IMR-90 (cell line): Measurements from ENCODE around the gene ZBTB47. TPM values are rescaled to one million over a fixed set of nuclear protein-coding genes. Genes with fewer than 3 reads are reported as not detected.

Experiments used
- ATAC-seq: fragments of 200-7000 bp; cut with Tn5 transposase; 2 replicates; pipeline ENCODE4 v1.9.1; 2020; ENCODE audit warnings: low read depth, mild to moderate bottlenecking, moderate library complexity
- BruUV-seq: library from RNA; stranded (reverse); fragments of 400-500 nt; replicated peaks from 2 replicates; lab custom pipeline; 2021; lab: Mats Ljungman, UMichigan
- CTCF ChIA-PET: fragments of 300-600 bp; formaldehyde crosslinking; extraction: SDS; loops from one replicate; lab custom pipeline; 2021; ENCODE audit warnings: antibody characterized with exemption; lab: Yijun Ruan, JAX
- POLR2A ChIA-PET: fragments of 300-600 bp; sonication (Branson Sonifier 250); formaldehyde crosslinking; loops from one replicate; lab custom pipeline; 2022; ENCODE audit warnings: antibody characterized with exemption; ENCODE audit not compliant: unreplicated experiment; lab: Charles Lee
- DNase-seq: peaks from one replicate; pipeline ENCODE4 v3.0.0; 2013
- H2AFZ ChIP-seq: replicated peaks from 2 replicates; pipeline ENCODE3; 2013; ENCODE audit warnings: low read length, mild to moderate bottlenecking; ENCODE audit not compliant: poor library complexity
- H2AK5ac ChIP-seq: 2 replicates; pipeline ENCODE4 v1.6.1; 2013; ENCODE audit warnings: low read depth, low read length, inconsistent platforms
- H2AK9ac ChIP-seq: replicated peaks from 2 replicates; pipeline ENCODE3; 2013; ENCODE audit warnings: mild to moderate bottlenecking, low read depth, low read length, moderate library complexity; ENCODE audit not compliant: poor library complexity
- H2BK120ac ChIP-seq: 2 replicates; pipeline ENCODE4 v1.6.1; 2013; ENCODE audit warnings: low read depth, low read length, inconsistent platforms
- H2BK15ac ChIP-seq: 3 replicates; pipeline ENCODE4 v1.6.1; 2013; ENCODE audit warnings: low read depth, low read length, inconsistent platforms
- H2BK20ac ChIP-seq: 2 replicates; pipeline ENCODE4 v1.6.1; 2013; ENCODE audit warnings: low read depth, mild to moderate bottlenecking, inconsistent platforms, low read length, moderate library complexity
- H2BK5ac ChIP-seq: 2 replicates; pipeline ENCODE4 v1.6.1; 2013; ENCODE audit warnings: mild to moderate bottlenecking, low read depth, low read length, inconsistent platforms; ENCODE audit not compliant: poor library complexity, severe bottlenecking
- H3K14ac ChIP-seq: replicated peaks from 2 replicates; pipeline ENCODE4 v1.6.1; 2013; ENCODE audit warnings: low read depth, low read length, inconsistent platforms
- H3K18ac ChIP-seq: 2 replicates; pipeline ENCODE4 v1.6.1; 2013; ENCODE audit warnings: low read depth, low read length, control low read depth
- H3K23ac ChIP-seq: 2 replicates; pipeline ENCODE4 v1.6.1; 2013; ENCODE audit warnings: low read depth, low read length, inconsistent platforms
- H3K27ac ChIP-seq: 2 replicates; pipeline ENCODE4 v1.5.1; 2013; ENCODE audit warnings: mild to moderate bottlenecking, control low read depth, low read length; ENCODE audit not compliant: insufficient read depth
- H3K27me3 ChIP-seq: 2 replicates; pipeline ENCODE4 v1.6.1; 2013; ENCODE audit warnings: low read length; ENCODE audit not compliant: control insufficient read depth, insufficient read depth
- H3K36me3 ChIP-seq: 2 replicates; pipeline ENCODE4 v1.6.1; 2013; ENCODE audit warnings: low read length, mixed read lengths; ENCODE audit not compliant: control insufficient read depth, insufficient read depth
- H3K4ac ChIP-seq: 2 replicates; pipeline ENCODE4 v1.6.1; 2013; ENCODE audit warnings: low read depth, low read length, inconsistent platforms
- H3K4me1 ChIP-seq: 2 replicates; pipeline ENCODE4 v1.6.1; 2013; ENCODE audit warnings: low read length, mixed read lengths; ENCODE audit not compliant: control insufficient read depth, insufficient read depth
- H3K4me2 ChIP-seq: 2 replicates; pipeline ENCODE4 v1.6.1; 2013; ENCODE audit warnings: low read depth, mild to moderate bottlenecking, control low read depth, low read length, moderate library complexity
- H3K4me3 ChIP-seq: 2 replicates; pipeline ENCODE4 v1.5.1; 2013; ENCODE audit warnings: low read depth, mild to moderate bottlenecking, control low read depth, low read length, moderate library complexity; ENCODE audit not compliant: insufficient read depth
- H3K56ac ChIP-seq: 2 replicates; pipeline ENCODE4 v1.6.1; 2013; ENCODE audit warnings: low read length, inconsistent platforms; ENCODE audit not compliant: insufficient read depth; ENCODE audit errors: extremely low read depth
- H3K79me1 ChIP-seq, 2 experiments: 2 replicates each; pipeline ENCODE4 v1.6.1; 2013; ENCODE audit warnings: low read length in 2 of 2, inconsistent platforms in 1 of 2, low read depth in 1 of 2
- H3K9ac ChIP-seq: 2 replicates; pipeline ENCODE4 v1.6.1; 2013; ENCODE audit warnings: low read depth, low read length, control low read depth
- H3K9me1 ChIP-seq: 2 replicates; pipeline ENCODE4 v1.6.1; 2013; ENCODE audit warnings: low read length, inconsistent platforms; ENCODE audit not compliant: insufficient read depth
- H3K9me3 ChIP-seq: 2 replicates; pipeline ENCODE4 v1.6.1; 2013; ENCODE audit warnings: low read length; ENCODE audit not compliant: control insufficient read depth, insufficient read depth
- H4K20me1 ChIP-seq: 2 replicates; pipeline ENCODE4 v1.6.1; 2013; ENCODE audit warnings: low read length, inconsistent platforms; ENCODE audit not compliant: insufficient read depth
- H4K5ac ChIP-seq: 2 replicates; pipeline ENCODE4 v1.6.1; 2013; ENCODE audit warnings: mild to moderate bottlenecking, low read depth, low read length, control low read depth
- H4K8ac ChIP-seq, 2 experiments: 2 replicates each; pipeline ENCODE4 v1.6.1; 2013; ENCODE audit warnings: low read depth in 2 of 2, low read length in 2 of 2, control low read depth in 1 of 2, inconsistent platforms in 1 of 2
- H4K91ac ChIP-seq: 2 replicates; pipeline ENCODE4 v1.6.1; 2013; ENCODE audit warnings: low read depth, low read length, inconsistent platforms; ENCODE audit not compliant: insufficient read depth
- CHD1 ChIP-seq: IDR thresholded peaks from 2 replicates; pipeline ENCODE4 v1.6.1; 2012; ENCODE audit warnings: low read depth, low read length, improper control_type of control experiment
- MAFK ChIP-seq: IDR thresholded peaks from 2 replicates; pipeline ENCODE4 v1.6.1; 2012; ENCODE audit warnings: low read depth, low read length, improper control_type of control experiment
- MXI1 ChIP-seq: IDR thresholded peaks from 2 replicates; pipeline ENCODE4 v1.6.1; 2012; ENCODE audit warnings: low read depth, mild to moderate bottlenecking, low read length, moderate library complexity, borderline replicate concordance
- NFE2L2 ChIP-seq: fragments of 150-350 bp; IDR thresholded peaks from 2 replicates; pipeline ENCODE4 v1.6.1; 2016; ENCODE audit warnings: low read depth, mild to moderate bottlenecking, low read length
- RAD21 ChIP-seq: IDR thresholded peaks from 2 replicates; pipeline ENCODE4 v1.6.1; 2012; ENCODE audit warnings: low read length, improper control_type of control experiment
- SMC3 ChIP-seq: fragments of 150-350 bp; IDR thresholded peaks from 2 replicates; pipeline ENCODE4 v1.6.1; 2016; ENCODE audit warnings: low read depth, mild to moderate bottlenecking, antibody characterized with exemption, low read length, moderate library complexity
- WGBS, 2 experiments: methylation state at CpG; one replicate each; pipeline versions ENCODE4 v1.1.5 to v1.1.7; 2013; ENCODE audit warnings: missing lambda C conversion rate in 2 of 2; ENCODE audit not compliant: insufficient read length in 1 of 2; ENCODE audit errors: extremely low coverage in 2 of 2; 5-methylcytosine and 5-hydroxymethylcytosine counted together
- dilution Hi-C: fragments of 300-500 bp; cut with HindIII; formaldehyde crosslinking; loops from one replicate; pipeline ENCODE4 v1.14.3; 2018; ENCODE audit warnings: low sequenced_read_pairs; ENCODE audit not compliant: unreplicated experiment
- in situ Hi-C: fragments of 300-500 bp; cut with MboI; formaldehyde crosslinking; loops from 3 replicates; pipeline ENCODE4 v1.14.3; 2019; ENCODE audit warnings: low sequenced_read_pairs, inconsistent platforms, mixed read lengths
- intact Hi-C: fragments of 100-400 bp; cut with micrococcal nuclease; formaldehyde crosslinking; loops from 2 replicates; pipeline ENCODE4 v1.10.0; 2022
- polyA plus RNA-seq, 3 experiments: library from polyadenylated mRNA; depleted of rRNA; stranded (reverse); fragments of >200 nt; gene quantifications; 2 replicates each; pipeline ENCODE4 v1.2.3, GENCODE V29; 2012; ENCODE audit warnings: low replicate concordance in 1 of 3
- total RNA-seq: library from RNA; depleted of rRNA; stranded (reverse); fragments of >200 nt; gene quantifications from 2 replicates; pipeline ENCODE4 v1.2.3, GENCODE V29; 2012
- TF ChIP-seq, protein P1 (sequence below): conservative IDR thresholded peaks from 2 replicates; pipeline ENCODE4 v1.5.1; 2012; ENCODE audit warnings: mild to moderate bottlenecking, low read depth, low read length, improper control_type of control experiment

The ZBTB47 gene
- total and polyA plus RNA-seq, 2 of the 4 experiments (the other 2 are of a cell fraction) = 10.9 to 16.8 TPM

DNA sequence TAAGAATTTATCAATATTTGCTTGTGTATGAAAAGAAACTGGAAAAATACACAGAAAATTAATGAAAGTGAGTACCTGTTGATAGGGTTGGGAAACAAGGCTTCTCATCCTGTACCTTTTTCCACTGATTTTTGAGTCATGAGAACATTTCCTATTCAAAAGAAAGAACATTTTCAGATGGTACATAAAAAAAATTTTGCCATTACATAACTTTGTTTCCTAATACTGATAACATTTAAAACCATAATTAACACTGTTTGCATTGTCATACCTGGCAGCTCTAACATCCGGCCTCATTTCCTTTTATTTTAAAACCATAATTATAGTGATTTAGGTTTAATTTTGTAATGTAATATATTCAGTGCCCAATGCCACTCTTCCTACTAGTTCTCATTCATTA is 41.3 kb upstream of the ZBTB47 start:
- Histone ChIP-seq H2AK5ac (no peak overlapping the region), H4K91ac (no peak overlapping the region), H2BK120ac (no peak overlapping the region), H4K8ac (no peak overlapping the region), H3K79me1 (peaks cover 11 to 51% of the 10 kb centered on the region in 2 experiments), H3K14ac (no peak overlapping the region), H3K4ac (no peak overlapping the region), H3K9me1 (peaks cover 7% of the 10 kb centered on the region; the same call in 1 of the 2 replicates), H2BK20ac (no peak overlapping the region), H3K4me1 (peaks cover 4% of the 10 kb centered on the region), H3K4me3 (no peak overlapping the region), H2BK5ac (no peak overlapping the region), H3K9ac (no peak overlapping the region), H3K23ac (no peak overlapping the region), H2BK15ac (no peak overlapping the region), H4K20me1 (peaks cover 56% of the 10 kb centered on the region), H3K56ac (no peak overlapping the region), H3K4me2 (no peak overlapping the region), H3K9me3 (no peaks in the 10 kb centered on the region), H4K5ac (no peak overlapping the region), H2AFZ (no peak overlapping the region), H3K36me3 (peaks cover 17% of the 10 kb centered on the region), H3K27me3 (no peaks in the 10 kb centered on the region), H3K18ac (no peak overlapping the region), H3K27ac (no peak overlapping the region), H2AK9ac (no peak overlapping the region)
- WGBS, 2 experiments = no CpG with 5 or more reads among the region's 1 CpG
- no peak for DNase-seq
- dilution Hi-C loops = no loop called here
- CTCF ChIA-PET = interaction anchor here (1.0 kb wide), 1 partner anchor 39 kb away, joined by 4 read pairs; no protein-coding TSS in a partner anchor
- in situ Hi-C loops = no loop called here
- intact Hi-C loops = loop anchor here (5.0 kb wide), 1 partner anchor 35 kb away; no protein-coding TSS in a partner anchor
- ATAC-seq = no peak
- POLR2A ChIA-PET = no interaction called here
- TF ChIP-seq MXI1 = no peak
- TF ChIP-seq MAFK = no peak
- no peak for TF ChIP-seq NFE2L2
- no peak for TF ChIP-seq CHD1
- no peak for TF ChIP-seq SMC3
- TF ChIP-seq RAD21 = no peak
- TF ChIP-seq, protein P1, sequence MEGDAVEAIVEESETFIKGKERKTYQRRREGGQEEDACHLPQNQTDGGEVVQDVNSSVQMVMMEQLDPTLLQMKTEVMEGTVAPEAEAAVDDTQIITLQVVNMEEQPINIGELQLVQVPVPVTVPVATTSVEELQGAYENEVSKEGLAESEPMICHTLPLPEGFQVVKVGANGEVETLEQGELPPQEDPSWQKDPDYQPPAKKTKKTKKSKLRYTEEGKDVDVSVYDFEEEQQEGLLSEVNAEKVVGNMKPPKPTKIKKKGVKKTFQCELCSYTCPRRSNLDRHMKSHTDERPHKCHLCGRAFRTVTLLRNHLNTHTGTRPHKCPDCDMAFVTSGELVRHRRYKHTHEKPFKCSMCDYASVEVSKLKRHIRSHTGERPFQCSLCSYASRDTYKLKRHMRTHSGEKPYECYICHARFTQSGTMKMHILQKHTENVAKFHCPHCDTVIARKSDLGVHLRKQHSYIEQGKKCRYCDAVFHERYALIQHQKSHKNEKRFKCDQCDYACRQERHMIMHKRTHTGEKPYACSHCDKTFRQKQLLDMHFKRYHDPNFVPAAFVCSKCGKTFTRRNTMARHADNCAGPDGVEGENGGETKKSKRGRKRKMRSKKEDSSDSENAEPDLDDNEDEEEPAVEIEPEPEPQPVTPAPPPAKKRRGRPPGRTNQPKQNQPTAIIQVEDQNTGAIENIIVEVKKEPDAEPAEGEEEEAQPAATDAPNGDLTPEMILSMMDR = no peak
- no TSS peak for BruUV-seq
